Stimulated activated CD8-positive, alpha-beta memory T cell treated with anti-CD3 and anti-CD28 coated beads, Interleukin-7, amount 100 ng/mL, for 48 hours (primary cell): ENCODE measurements around the gene LIPN.

Experiments used
- DNase-seq, 2 donors: peaks; one replicate each; pipeline ENCODE4 v3.0.0-alpha.2; 2020; ENCODE audit warnings: low read depth in 1 of 2; ENCODE audit errors: extremely low read depth in 1 of 2

Gene LIPN

DNA sequence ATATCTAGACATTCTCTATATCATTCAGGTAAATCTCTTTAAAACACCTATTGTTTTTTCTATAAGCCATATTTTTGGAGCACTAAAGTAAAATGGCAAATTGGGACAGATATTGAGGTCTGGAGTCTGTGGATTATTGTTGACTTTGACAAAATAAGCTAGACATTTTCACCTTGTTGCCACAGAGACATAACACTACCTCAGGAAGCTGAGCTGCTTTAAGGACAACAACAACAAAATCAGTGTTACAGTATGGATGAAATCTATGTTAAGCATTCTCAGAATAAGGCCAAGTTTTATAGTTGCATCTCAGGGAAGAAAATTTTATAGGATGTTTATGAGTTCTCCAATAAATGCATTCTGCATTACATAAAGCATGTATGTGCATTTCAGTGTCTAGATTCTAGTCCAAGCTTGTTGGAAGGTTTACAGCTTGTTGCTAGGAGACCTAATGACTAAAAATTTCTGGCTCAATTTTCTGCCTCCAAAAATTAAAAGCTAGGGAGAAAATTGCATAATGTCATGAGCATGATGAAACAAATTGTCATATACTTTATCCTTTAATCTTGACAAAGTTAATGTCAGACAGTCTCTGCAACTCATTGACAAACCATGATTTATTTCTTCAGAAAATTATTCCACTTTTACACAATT, 61.1 kb downstream of the LIPN start:
- DNase-seq: no peak

DNA sequence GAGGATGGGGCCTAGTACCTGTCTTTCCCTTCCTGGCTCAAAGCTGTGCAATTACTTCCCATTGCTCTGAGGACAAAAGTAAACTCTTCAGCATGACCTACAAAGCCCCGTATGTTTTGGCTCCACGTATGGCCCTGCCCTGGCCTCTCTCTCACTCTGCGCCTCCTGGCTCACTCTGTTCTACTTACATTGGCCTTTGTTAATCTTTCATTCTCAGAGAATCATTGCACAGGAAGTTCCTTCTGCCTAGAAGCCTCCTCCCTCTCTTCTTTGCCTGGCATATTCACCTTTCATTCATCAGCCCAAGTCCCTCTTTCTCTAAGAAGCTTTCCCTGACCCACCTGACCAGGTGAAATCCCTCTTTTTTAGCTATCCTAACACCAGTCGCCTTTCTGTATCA, 66.6 kb downstream of the LIPN start:
- DNase-seq: no peak

DNA sequence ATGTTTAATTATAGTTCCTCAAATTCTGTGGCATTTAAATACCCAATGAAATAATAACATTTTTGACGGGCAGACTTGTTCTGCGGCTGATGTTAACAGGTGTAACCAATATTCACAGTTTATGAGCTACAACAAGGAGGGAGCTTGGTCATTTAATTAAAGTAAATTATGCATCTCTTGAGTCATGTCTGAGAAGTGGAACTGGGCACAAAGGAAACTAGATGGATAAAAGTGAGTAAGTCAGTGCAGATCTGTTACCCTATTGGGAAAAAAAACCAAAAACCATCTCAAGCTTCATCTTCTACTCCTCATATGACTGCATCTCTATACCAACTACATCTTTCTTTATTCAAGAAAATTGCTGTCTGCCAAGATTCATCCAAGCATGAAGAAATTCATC, 67.9 kb downstream of the LIPN start:
- DNase-seq: no peak

DNA sequence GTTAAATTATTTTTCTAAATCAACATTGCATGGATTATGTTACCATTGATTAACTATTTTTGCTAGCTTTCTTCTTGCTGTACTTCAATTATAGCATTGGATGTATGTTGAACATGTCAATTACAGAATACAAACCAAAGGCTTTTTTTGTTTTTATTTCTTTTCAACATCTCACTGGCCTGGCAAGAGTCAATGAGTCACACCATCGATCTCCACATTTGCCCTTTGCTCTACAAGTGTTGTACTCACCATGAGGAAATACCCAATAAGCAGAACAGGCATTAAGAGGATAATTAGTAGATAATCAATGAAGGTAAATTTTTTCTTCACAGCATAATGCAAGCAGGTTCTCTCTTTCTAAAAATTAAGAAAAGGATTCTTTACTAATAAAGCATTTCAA, 68.5 kb downstream of the LIPN start:
- no peak for DNase-seq
